ENCODE measurements around the gene ZBED3.

The ZBED3 gene

GRCh38 chr5:77066823-77067442 lies 20.2 kb downstream of the ZBED3 start:
- Mint-ChIP-seq H3K27me3 (no peaks in the 10 kb centered on the region), H3K27ac (ENCODE audit: low read depth) (no peak overlapping the region), H3K4me3 (no peak overlapping the region), H3K36me3 (ENCODE audit: insufficient read depth) (peaks cover 23% of the 10 kb centered on the region), H3K4me1 (peaks cover 15% of the 10 kb centered on the region), H3K9me3 (no peaks in the 10 kb centered on the region)
- no peak for ATAC-seq (replicated peaks; ENCODE audit: extremely low read depth, poor library complexity, severe bottlenecking)
- DNase-seq (ENCODE audit: low spot score in 2 of 2) = no peak

- Mint-ChIP-seq H3K4me1 (peaks cover 15% of the 10 kb centered on the region), H3K9me3 (no peaks in the 10 kb centered on the region), H3K36me3 (ENCODE audit: insufficient read depth) (peaks cover 28% of the 10 kb centered on the region), H3K27ac (ENCODE audit: low read depth) (peak overlapping the region; percentile 7), H3K4me3 (no peak overlapping the region), H3K27me3 (no peaks in the 10 kb centered on the region)
- ATAC-seq (replicated peaks; ENCODE audit: extremely low read depth, poor library complexity, severe bottlenecking) = no peak
- DNase-seq (ENCODE audit: low spot score in 2 of 2) = no peak
These were observed 20.9 kb downstream of the ZBED3 start for GRCh38 chr5:77066184-77066583.

- H3K36me3 Mint-ChIP-seq (ENCODE audit: insufficient read depth) = peaks cover 28% of the 10 kb centered on the region
These were observed 21.8 kb downstream of the ZBED3 start for GRCh38 chr5:77065256-77065655.

GRCh38 chr5:77064040-77064439 lies 23.0 kb downstream of the ZBED3 start:
- peaks cover 36% of the 10 kb centered on the region for H3K36me3 Mint-ChIP-seq (ENCODE audit: insufficient read depth)
- H3K27me3 Mint-ChIP-seq = no peaks in the 10 kb centered on the region
- H3K27ac Mint-ChIP-seq (ENCODE audit: low read depth) = no peak overlapping the region
- H3K4me3 Mint-ChIP-seq = no peak overlapping the region
- no peaks in the 10 kb centered on the region for H3K9me3 Mint-ChIP-seq
- H3K4me1 Mint-ChIP-seq = peaks cover 15% of the 10 kb centered on the region
- no peak for DNase-seq (ENCODE audit: low spot score in 2 of 2)
- ATAC-seq (replicated peaks; ENCODE audit: extremely low read depth, poor library complexity, severe bottlenecking) = no peak

More at GRCh38 chr5:77065256-77065655, 21.8 kb downstream of the ZBED3 start:
- no peak for DNase-seq (ENCODE audit: low spot score in 2 of 2)
- ATAC-seq (replicated peaks; ENCODE audit: extremely low read depth, poor library complexity, severe bottlenecking) = no peak
- Mint-ChIP-seq H3K27me3 (no peaks in the 10 kb centered on the region), H3K9me3 (no peaks in the 10 kb centered on the region), H3K27ac (ENCODE audit: low read depth) (no peak overlapping the region), H3K4me1 (peaks cover 15% of the 10 kb centered on the region), H3K4me3 (no peak overlapping the region)

- H3K36me3 Mint-ChIP-seq (ENCODE audit: insufficient read depth) = peaks cover 28% of the 10 kb centered on the region
- H3K27me3 Mint-ChIP-seq = no peaks in the 10 kb centered on the region
- no peak for DNase-seq (ENCODE audit: low spot score in 2 of 2)
- no peaks in the 10 kb centered on the region for H3K9me3 Mint-ChIP-seq
- ATAC-seq (replicated peaks; ENCODE audit: extremely low read depth, poor library complexity, severe bottlenecking) = no peak
- peaks cover 11% of the 10 kb centered on the region for H3K4me1 Mint-ChIP-seq
- no peak overlapping the region for H3K4me3 Mint-ChIP-seq
- peak overlapping the region; percentile 54 for H3K27ac Mint-ChIP-seq (ENCODE audit: low read depth)
These were observed 40.5 kb downstream of the ZBED3 start for GRCh38 chr5:77046416-77047073.

- no peak for ATAC-seq (replicated peaks; ENCODE audit: extremely low read depth, poor library complexity, severe bottlenecking)
- no peak for DNase-seq (ENCODE audit: low spot score in 2 of 2)
- H3K27me3 Mint-ChIP-seq = no peaks in the 10 kb centered on the region
- H3K4me1 Mint-ChIP-seq = peaks cover 16% of the 10 kb centered on the region
- no peak overlapping the region for H3K27ac Mint-ChIP-seq (ENCODE audit: low read depth)
- no peaks in the 10 kb centered on the region for H3K9me3 Mint-ChIP-seq
- H3K4me3 Mint-ChIP-seq = no peak overlapping the region
- H3K36me3 Mint-ChIP-seq (ENCODE audit: insufficient read depth) = peaks cover 43% of the 10 kb centered on the region
These were observed 51.1 kb downstream of the ZBED3 start for GRCh38 chr5:77035950-77036349.

GRCh38 chr5:77033338-77033737 lies 53.7 kb downstream of the ZBED3 start:
- no peaks in the 10 kb centered on the region for H3K27me3 Mint-ChIP-seq
- peaks cover 8% of the 10 kb centered on the region for H3K9me3 Mint-ChIP-seq
- H3K4me3 Mint-ChIP-seq = no peak overlapping the region
- no peak for DNase-seq (ENCODE audit: low spot score in 2 of 2)
- H3K36me3 Mint-ChIP-seq (ENCODE audit: insufficient read depth) = peaks cover 28% of the 10 kb centered on the region
- no peak overlapping the region for H3K27ac Mint-ChIP-seq (ENCODE audit: low read depth)
- peaks cover 30% of the 10 kb centered on the region for H3K4me1 Mint-ChIP-seq
- no peak for ATAC-seq (replicated peaks; ENCODE audit: extremely low read depth, poor library complexity, severe bottlenecking)

- H3K9me3 Mint-ChIP-seq = peaks cover 12% of the 10 kb centered on the region
- ATAC-seq (replicated peaks; ENCODE audit: extremely low read depth, poor library complexity, severe bottlenecking) = no peak
- H3K27ac Mint-ChIP-seq (ENCODE audit: low read depth) = no peak overlapping the region
- no peak overlapping the region for H3K4me3 Mint-ChIP-seq
- no peak for DNase-seq (ENCODE audit: low spot score in 2 of 2)
- H3K27me3 Mint-ChIP-seq = no peaks in the 10 kb centered on the region
- H3K36me3 Mint-ChIP-seq (ENCODE audit: insufficient read depth) = peaks cover 24% of the 10 kb centered on the region
- peaks cover 30% of the 10 kb centered on the region for H3K4me1 Mint-ChIP-seq
These were observed 54.5 kb downstream of the ZBED3 start for GRCh38 chr5:77032635-77033034.

GRCh38 chr5:77031891-77032290 lies 55.2 kb downstream of the ZBED3 start:
- no peak for ATAC-seq (replicated peaks; ENCODE audit: extremely low read depth, poor library complexity, severe bottlenecking)
- Mint-ChIP-seq H3K27me3 (no peaks in the 10 kb centered on the region), H3K9me3 (peaks cover 12% of the 10 kb centered on the region), H3K4me3 (peak overlapping the region; percentile 88), H3K27ac (ENCODE audit: low read depth) (no peak overlapping the region), H3K36me3 (ENCODE audit: insufficient read depth) (peaks cover 21% of the 10 kb centered on the region), H3K4me1 (peaks cover 25% of the 10 kb centered on the region)
- no peak for DNase-seq (ENCODE audit: low spot score in 2 of 2)

- Mint-ChIP-seq H3K36me3 (ENCODE audit: insufficient read depth) (peaks cover 10% of the 10 kb centered on the region), H3K4me3 (peak within 1 kb of the TSS; percentile 88), H3K9me3 (peaks cover 12% of the 10 kb centered on the region), H3K4me1 (peaks cover 25% of the 10 kb centered on the region), H3K27me3 (no peaks in the 10 kb centered on the region), H3K27ac (ENCODE audit: low read depth) (peak within 1 kb of the TSS; percentile 93)
- DNase-seq (ENCODE audit: low spot score in 2 of 2) (peak; percentile 72 to 82), ATAC-seq (replicated peaks; ENCODE audit: extremely low read depth, poor library complexity, severe bottlenecking) (peak; percentile 99)
These were observed 56.7 kb downstream of the ZBED3 start, which contains the start of gene AGGF1 for GRCh38 chr5:77030097-77031071. Gene AGGF1, plus strand, starts transcription at chr5:77030404. Its CDS starts 363 bp downstream, at chr5:77030767.

GRCh38 chr5:77029376-77029885 lies 57.7 kb downstream of the ZBED3 start:
- Mint-ChIP-seq H3K36me3 (ENCODE audit: insufficient read depth) (peaks cover 5% of the 10 kb centered on the region), H3K4me1 (peaks cover 25% of the 10 kb centered on the region), H3K4me3 (peak overlapping the region; percentile 88), H3K27me3 (no peaks in the 10 kb centered on the region), H3K9me3 (peaks cover 12% of the 10 kb centered on the region), H3K27ac (ENCODE audit: low read depth) (peak overlapping the region; percentile 93)
- ATAC-seq (replicated peaks; ENCODE audit: extremely low read depth, poor library complexity, severe bottlenecking) (no peak), DNase-seq (ENCODE audit: low spot score in 2 of 2) (no peak)

GRCh38 chr5:77028631-77029375 lies 58.3 kb downstream of the ZBED3 start:
- DNase-seq (ENCODE audit: low spot score in 2 of 2) (no peak), ATAC-seq (replicated peaks; ENCODE audit: extremely low read depth, poor library complexity, severe bottlenecking) (no peak)
- H3K27ac Mint-ChIP-seq (ENCODE audit: low read depth) = no peak overlapping the region
- H3K36me3 Mint-ChIP-seq (ENCODE audit: insufficient read depth) = peaks cover 5% of the 10 kb centered on the region
- peak overlapping the region; percentile 88 for H3K4me3 Mint-ChIP-seq
- H3K9me3 Mint-ChIP-seq = peaks cover 12% of the 10 kb centered on the region
- peaks cover 23% of the 10 kb centered on the region for H3K4me1 Mint-ChIP-seq
- H3K27me3 Mint-ChIP-seq = peaks cover 4% of the 10 kb centered on the region
